Stimulated activated CD8-positive, alpha-beta memory T cell treated with anti-CD3 and anti-CD28 coated beads, Interleukin-7, amount 100 ng/mL, for 1 hour (primary cell): ENCODE data around the gene RPL12.
"Not testable (repeated sequence)": the region's sequence is repeated elsewhere in the genome, so short reads cannot be mapped to it uniquely, and the experiment has no call there.

Experiments
- DNase-seq, 2 donors: peaks; one replicate each; pipeline ENCODE4 v3.0.0-alpha.2; 2020; ENCODE audit warnings: low read depth in 2 of 2

The RPL12 gene

GRCh38 chr9:127467621-127468020, 16.4 kb upstream of the RPL12 start:
- DNase-seq, result no peak

- DNase-seq, result not testable (repeated sequence)
Observed at GRCh38 chr9:127466407-127466917, 15.3 kb upstream of the RPL12 start.

- no peak for DNase-seq
Observed at GRCh38 chr9:127463911-127464310, 12.7 kb upstream of the RPL12 start.

GRCh38 chr9:127463382-127463781, 12.2 kb upstream of the RPL12 start:
- DNase-seq, result no peak

- no peak for DNase-seq
Observed at GRCh38 chr9:127458921-127459320, 7.7 kb upstream of the RPL12 start.

GRCh38 chr9:127457191-127457878, 6.1 kb upstream of the RPL12 start:
- no peak for DNase-seq

- DNase-seq, result no peak
Observed at GRCh38 chr9:127455324-127455992, 4.3 kb upstream of the RPL12 start.

GRCh38 chr9:127452691-127453090, 1.5 kb upstream of the RPL12 start:
- DNase-seq, result no peak

- no peak for DNase-seq
Observed at GRCh38 chr9:127451858-127452656, 851 bp upstream of the RPL12 start.

GRCh38 chr9:127451608-127451857, 327 bp upstream of the RPL12 start:
- no peak for DNase-seq

GRCh38 chr9:127450243-127450760, 904 bp downstream of the RPL12 start:
- DNase-seq, result no peak

- DNase-seq, result no peak
Observed at GRCh38 chr9:127449332-127449966, 1.8 kb downstream of the RPL12 start.

GRCh38 chr9:127448112-127448805, 2.9 kb downstream of the RPL12 start:
- DNase-seq, result no peak

GRCh38 chr9:127447416-127448111, 3.6 kb downstream of the RPL12 start:
- no peak for DNase-seq

GRCh38 chr9:127446713-127447415, 4.3 kb downstream of the RPL12 start:
- DNase-seq, result no peak

- DNase-seq, result no peak
Observed at GRCh38 chr9:127445851-127446712, 5.1 kb downstream of the RPL12 start.

- DNase-seq, result no peak
Observed at GRCh38 chr9:127444921-127445850, 6.0 kb downstream of the RPL12 start.

- DNase-seq, result no peak
Observed at GRCh38 chr9:127444283-127444920, 6.8 kb downstream of the RPL12 start.
